T-helper 2 cell (primary cell): ENCODE measurements around the gene MTA3.
"Not testable (repeated sequence)": the region's sequence is repeated elsewhere in the genome, so short reads cannot be mapped to it uniquely, and the experiment has no call there.

ENCODE experiments used
- DNase-seq, 5 experiments: peaks; one replicate each; pipeline versions ENCODE4 v3.0.0 to v3.0.0-alpha.2; 2012 to 2022
- total RNA-seq, 2 donors: gene quantifications; one replicate each; lab custom pipeline; 2026; lab: John Stamatoyannopoulos, UW

MTA3 gene
- total RNA-seq: 10.3 to 22.9 reads per million in 2 donors

- DNase-seq: peak; percentile 29 to 75 (median 48)
Measured at GRCh38 chr2:42568401-42569115, at the start of gene MTA3. MTA3 (plus strand) TSS chr2:42568632; CDS start chr2:42568746, 114 bp downstream.

GRCh38 chr2:42519624-42520023 is 48.8 kb upstream of the MTA3 start:
- no peak for DNase-seq

- no peak for DNase-seq
Measured at GRCh38 chr2:42522035-42522434, 46.4 kb upstream of the MTA3 start.

- DNase-seq: no peak
Measured at GRCh38 chr2:42523341-42523740, 45.1 kb upstream of the MTA3 start.

- DNase-seq: no peak
Measured at GRCh38 chr2:42532397-42532796, 36.0 kb upstream of the MTA3 start.

GRCh38 chr2:42537493-42537892 is 30.9 kb upstream of the MTA3 start:
- DNase-seq: no peak

- no peak for DNase-seq
Measured at GRCh38 chr2:42542871-42543270, 25.6 kb upstream of the MTA3 start.

- DNase-seq: no peak
Measured at GRCh38 chr2:42545023-42545721, 23.3 kb upstream of the MTA3 start.

- DNase-seq: no peak
Measured at GRCh38 chr2:42545841-42546390, 22.5 kb upstream of the MTA3 start.

- no peak for DNase-seq
Measured at GRCh38 chr2:42547014-42547413, 21.4 kb upstream of the MTA3 start.

GRCh38 chr2:42547446-42548295 is 20.8 kb upstream of the MTA3 start:
- DNase-seq: no peak

GRCh38 chr2:42550870-42551269 is 17.6 kb upstream of the MTA3 start:
- no peak for DNase-seq

- DNase-seq: no peak
Measured at GRCh38 chr2:42554392-42554791, 14.0 kb upstream of the MTA3 start.

- DNase-seq: no peak
Measured at GRCh38 chr2:42556315-42556890, 12.0 kb upstream of the MTA3 start.

GRCh38 chr2:42557306-42557705 is 11.1 kb upstream of the MTA3 start:
- DNase-seq: no peak

GRCh38 chr2:42558827-42559226 is 9.6 kb upstream of the MTA3 start:
- no peak for DNase-seq

- DNase-seq: not testable (repeated sequence)
Measured at GRCh38 chr2:42560133-42560532, 8.3 kb upstream of the MTA3 start.

- no peak for DNase-seq
Measured at GRCh38 chr2:42560899-42561298, 7.5 kb upstream of the MTA3 start.

GRCh38 chr2:42562474-42563144 is 5.8 kb upstream of the MTA3 start:
- no peak for DNase-seq

GRCh38 chr2:42566025-42566424 is 2.4 kb upstream of the MTA3 start:
- peak in 1 of 5 experiments; percentile 14 for DNase-seq

GRCh38 chr2:42566837-42567321 is 1.6 kb upstream of the MTA3 start:
- DNase-seq: no peak

- no peak for DNase-seq
Measured at GRCh38 chr2:42567364-42567763, 1.1 kb upstream of the MTA3 start.
